ENCODE measurements around the gene CHRNB4.

CHRNB4 gene

DNA sequence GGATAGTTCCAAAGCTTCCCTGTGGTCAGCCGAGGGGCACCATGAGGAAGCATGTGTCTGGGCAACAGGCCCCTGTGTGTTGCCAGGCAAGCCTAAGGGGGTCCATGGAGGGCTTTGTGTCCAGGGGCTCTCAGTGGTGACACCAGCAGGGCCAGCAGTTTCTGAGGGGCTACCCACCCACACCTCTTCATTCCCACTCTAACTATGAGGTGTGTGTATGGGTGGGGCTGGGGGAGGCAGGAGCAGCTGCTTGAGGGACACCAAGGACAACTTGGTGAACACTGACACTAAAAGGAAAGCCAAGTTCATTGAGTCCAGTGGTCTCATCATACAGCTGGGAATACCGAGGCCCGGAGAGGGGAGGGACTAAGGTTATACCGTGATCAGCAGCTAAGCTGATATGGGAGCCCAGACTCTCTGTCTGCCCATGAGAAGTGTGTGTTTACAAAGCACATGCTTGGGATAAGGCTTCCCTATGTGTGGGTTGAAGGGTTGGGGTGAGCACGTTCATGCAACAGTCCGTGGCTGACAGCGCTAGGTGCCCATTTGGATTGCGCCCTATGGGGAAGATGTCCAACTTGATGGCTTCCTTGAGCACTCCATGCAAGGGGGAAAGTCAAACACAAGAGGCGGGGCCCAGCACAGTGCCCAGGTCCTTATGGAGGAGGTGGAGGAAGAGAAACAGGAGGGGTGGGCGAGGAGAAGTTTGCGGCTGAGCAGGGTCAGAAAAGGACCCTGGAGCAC, 34.8 kb upstream of the CHRNB4 start:
- TF ChIP-seq, protein P1, sequence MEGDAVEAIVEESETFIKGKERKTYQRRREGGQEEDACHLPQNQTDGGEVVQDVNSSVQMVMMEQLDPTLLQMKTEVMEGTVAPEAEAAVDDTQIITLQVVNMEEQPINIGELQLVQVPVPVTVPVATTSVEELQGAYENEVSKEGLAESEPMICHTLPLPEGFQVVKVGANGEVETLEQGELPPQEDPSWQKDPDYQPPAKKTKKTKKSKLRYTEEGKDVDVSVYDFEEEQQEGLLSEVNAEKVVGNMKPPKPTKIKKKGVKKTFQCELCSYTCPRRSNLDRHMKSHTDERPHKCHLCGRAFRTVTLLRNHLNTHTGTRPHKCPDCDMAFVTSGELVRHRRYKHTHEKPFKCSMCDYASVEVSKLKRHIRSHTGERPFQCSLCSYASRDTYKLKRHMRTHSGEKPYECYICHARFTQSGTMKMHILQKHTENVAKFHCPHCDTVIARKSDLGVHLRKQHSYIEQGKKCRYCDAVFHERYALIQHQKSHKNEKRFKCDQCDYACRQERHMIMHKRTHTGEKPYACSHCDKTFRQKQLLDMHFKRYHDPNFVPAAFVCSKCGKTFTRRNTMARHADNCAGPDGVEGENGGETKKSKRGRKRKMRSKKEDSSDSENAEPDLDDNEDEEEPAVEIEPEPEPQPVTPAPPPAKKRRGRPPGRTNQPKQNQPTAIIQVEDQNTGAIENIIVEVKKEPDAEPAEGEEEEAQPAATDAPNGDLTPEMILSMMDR (IDR thresholded peaks at IDR 0.05; ENCODE audit: control insufficient read depth, insufficient read depth, low read depth, low read length, missing control alignments) = no peak
- no peak for DNase-seq (ENCODE audit: low read depth)
- H3K4me3 ChIP-seq (ENCODE audit: control insufficient read depth, low read depth, low read length) = no peak overlapping the region

DNA sequence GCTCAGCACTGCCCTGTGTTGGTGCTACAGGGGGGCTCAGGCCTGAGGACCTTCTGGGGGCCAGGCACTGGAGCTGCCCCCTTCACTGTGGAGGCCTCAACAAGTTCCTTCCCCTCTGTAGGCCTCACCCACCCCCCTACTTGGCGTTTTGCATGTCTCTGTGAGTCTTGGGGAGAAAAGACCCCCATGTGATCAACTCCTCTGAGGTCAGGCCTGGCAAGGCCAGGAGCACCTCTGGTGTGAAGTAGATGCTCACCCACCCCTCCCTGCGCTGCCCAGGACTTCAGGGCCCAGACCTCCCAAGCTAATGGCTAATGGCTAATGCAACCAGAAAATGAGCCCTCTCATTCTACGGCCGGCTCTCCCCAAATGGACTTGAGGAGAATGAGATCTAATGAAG, 34.2 kb upstream of the CHRNB4 start:
- H3K4me3 ChIP-seq (ENCODE audit: control insufficient read depth, low read depth, low read length) = no peak overlapping the region
- TF ChIP-seq, protein P1 (IDR thresholded peaks at IDR 0.05; ENCODE audit: control insufficient read depth, insufficient read depth, low read depth, low read length, missing control alignments) = no peak
- no peak for DNase-seq (ENCODE audit: low read depth)

DNA sequence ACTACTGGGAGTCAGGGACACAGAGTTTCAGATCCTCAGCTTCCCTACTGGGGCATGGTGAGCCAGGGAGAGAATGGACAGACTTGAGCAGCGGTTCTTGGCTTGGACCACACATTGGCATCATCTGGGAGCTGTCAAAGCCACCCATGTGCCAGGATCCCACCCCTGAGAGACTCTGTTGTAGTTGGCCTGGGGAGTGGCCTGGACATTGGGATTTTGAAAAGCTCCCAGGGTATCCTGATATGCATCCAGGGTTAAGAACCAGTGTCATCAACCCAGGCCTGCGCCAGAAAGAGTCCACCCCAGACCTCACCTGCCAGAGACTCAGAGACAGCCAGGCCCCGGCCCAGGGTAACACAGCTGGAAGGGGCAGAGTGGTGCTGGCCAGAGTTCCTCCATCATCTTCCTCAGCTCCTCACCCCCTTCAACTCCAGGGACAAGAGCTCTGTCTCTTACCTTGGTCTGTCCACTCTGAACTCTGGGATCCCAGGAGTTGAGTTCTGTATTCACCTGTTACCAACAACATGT, 33.0 kb upstream of the CHRNB4 start:
- no peak overlapping the region for H3K4me3 ChIP-seq (ENCODE audit: control insufficient read depth, low read depth, low read length)
- DNase-seq (ENCODE audit: low read depth) = no peak
- TF ChIP-seq, protein P1 (IDR thresholded peaks at IDR 0.05; ENCODE audit: control insufficient read depth, insufficient read depth, low read depth, low read length, missing control alignments) = no peak

DNA sequence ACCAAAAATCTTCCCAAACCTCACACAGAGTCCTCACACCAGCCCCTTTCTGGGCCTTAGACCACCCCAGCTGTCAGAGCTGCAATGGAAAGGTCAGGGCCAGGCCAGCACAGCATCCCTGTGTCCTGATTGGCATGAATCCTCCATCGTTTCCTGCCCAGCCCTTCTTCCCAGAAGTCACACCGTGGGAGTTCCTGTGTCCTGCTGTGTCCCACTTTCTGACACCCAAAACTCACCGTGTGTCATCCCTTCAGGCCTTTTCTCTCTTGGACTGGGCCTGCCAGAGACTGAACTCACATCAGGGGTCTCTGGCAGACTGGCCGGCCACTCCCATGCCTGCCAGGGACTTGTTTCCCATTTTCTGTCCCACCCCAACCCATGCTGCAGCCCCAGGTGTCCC, 32.5 kb upstream of the CHRNB4 start:
- no peak for DNase-seq (ENCODE audit: low read depth)
- TF ChIP-seq, protein P1 (IDR thresholded peaks at IDR 0.05; ENCODE audit: control insufficient read depth, insufficient read depth, low read depth, low read length, missing control alignments) = no peak
- no peak overlapping the region for H3K4me3 ChIP-seq (ENCODE audit: control insufficient read depth, low read depth, low read length)

DNA sequence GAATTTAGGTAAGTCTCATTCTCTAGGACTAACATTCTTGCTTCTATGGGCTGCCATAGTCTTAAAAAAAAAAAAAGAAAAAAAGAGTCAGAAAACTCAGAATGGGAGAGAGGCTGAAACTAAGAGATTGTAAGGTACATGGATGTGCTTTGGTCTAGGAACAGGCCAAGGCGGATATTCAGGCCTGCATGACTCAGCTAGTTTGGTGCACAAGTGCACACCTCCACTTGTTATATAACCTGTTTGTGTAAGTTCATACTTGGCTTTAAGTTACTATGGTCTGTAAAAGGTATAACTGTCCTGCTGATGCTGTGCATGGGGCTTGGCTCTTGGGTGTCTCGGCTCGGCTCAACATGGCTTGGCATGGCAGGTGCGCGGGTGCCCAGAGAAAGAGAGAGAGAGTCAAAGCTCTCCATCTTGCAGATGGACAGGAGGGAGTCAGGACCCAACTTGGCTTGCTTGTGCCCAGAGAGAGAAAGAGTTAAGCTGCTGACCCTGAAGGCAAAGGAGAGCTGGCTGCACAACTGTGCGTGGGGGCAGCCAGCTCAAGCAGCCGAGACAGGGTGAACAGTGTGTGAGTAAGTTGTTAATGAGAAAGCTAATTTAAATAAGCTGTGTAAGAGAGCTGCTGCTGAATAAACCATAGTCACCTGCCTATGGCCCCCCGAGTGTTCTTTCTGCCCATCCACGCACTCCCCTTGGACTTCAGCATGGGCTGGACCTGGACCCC, 31.4 kb upstream of the CHRNB4 start:
- no peak overlapping the region for H3K4me3 ChIP-seq (ENCODE audit: control insufficient read depth, low read depth, low read length)
- TF ChIP-seq, protein P1 (IDR thresholded peaks at IDR 0.05; ENCODE audit: control insufficient read depth, insufficient read depth, low read depth, low read length, missing control alignments) = no peak
- no peak for DNase-seq (ENCODE audit: low read depth)

DNA sequence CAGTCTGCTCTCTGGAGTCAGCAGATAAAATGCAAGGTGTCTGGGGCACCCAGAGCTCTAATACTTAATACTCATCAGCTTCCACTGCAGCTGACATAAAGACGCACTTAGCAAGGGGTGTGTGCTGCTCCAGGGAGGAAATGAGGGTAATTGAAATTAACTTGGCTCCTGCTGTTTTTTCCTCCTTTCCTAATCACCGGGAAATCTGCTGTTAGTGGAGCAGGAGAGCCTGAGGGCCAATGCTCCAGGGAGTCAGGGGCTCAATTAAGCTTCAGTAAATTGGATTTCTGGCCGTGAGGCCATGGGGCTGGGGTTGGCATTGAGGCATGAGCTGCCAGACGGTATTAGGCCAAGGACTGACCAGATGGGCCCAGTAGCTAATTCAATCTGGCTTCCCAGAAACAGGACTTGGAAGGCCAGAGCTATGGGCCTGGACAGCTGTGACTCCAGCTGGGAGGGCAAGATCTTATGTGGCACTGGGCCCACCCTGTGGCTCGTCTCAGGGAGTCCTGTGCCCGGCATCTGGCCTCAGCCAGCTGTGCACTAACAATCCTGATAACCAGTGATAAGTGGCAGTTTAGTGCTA, 30.7 kb upstream of the CHRNB4 start:
- TF ChIP-seq, protein P1 (IDR thresholded peaks at IDR 0.05; ENCODE audit: control insufficient read depth, insufficient read depth, low read depth, low read length, missing control alignments) = no peak
- H3K4me3 ChIP-seq (ENCODE audit: control insufficient read depth, low read depth, low read length) = no peak overlapping the region
- DNase-seq (ENCODE audit: low read depth) = no peak
